HG02870 (cell line): ENCODE results near the gene DCUN1D4.

Source experiments
- ATAC-seq: cut with Tn5 transposase; IDR thresholded peaks from one replicate; pipeline ENCODE4 v1.9.1; 2021; ENCODE audit warnings: mild to moderate bottlenecking, moderate library complexity; ENCODE audit not compliant: unreplicated experiment

DCUN1D4 gene

DNA sequence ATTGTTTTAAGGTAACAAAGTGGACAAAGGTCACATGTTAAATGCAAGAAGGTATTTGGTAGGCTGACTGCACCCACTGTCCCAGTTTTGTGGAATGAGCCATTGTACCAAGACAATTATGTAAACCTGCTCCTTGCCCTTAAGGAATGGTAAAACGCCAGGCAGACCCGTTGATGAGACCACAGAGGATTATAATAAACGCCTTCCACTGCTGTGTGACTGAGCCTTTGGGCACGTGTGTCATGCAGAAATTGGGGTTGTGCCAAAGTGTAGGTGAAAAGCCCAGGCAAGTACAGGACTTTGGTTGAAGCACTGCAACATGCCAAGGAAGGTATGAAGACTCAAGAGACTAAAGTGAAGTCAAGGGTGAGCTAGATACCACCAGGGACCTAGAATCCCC, 117.5 kb downstream of the DCUN1D4 start:
- no peak for ATAC-seq

GRCh38 chr4:51963841-51964517, 121.0 kb downstream of the DCUN1D4 start:
- ATAC-seq = no peak

DNA sequence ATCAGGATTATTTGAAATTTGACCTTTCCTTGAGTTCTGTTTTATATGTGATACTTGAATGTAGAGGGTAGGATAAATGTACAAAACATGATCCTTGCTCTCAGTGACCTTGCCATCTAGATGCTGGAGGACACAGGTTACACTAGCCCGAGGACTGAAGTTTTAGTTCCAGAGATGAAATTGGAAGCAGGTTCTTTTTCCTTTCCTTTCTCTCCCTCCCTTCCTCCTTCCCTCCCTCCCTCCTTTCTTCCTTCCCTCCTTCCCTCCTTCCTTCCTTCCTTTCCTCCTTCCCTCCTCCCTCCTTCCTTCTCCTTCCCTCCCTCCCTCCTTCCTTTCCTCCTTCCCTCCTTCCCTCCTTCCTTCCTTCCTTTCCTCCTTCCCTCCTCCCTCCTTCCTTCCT, 122.9 kb downstream of the DCUN1D4 start:
- no peak for ATAC-seq
